ENCODE results near the gene ARHGAP40. TPM values are rescaled to one million over a fixed set of nuclear protein-coding genes. Genes with fewer than 3 reads are reported as not detected.
A peak's percentile ranks its signal among the peaks of the same experiment; 100 is the strongest.

ARHGAP40 gene
- total RNA-seq (2021; ENCODE audit: unreplicated experiment) = 0.18 TPM
- polyA plus RNA-seq (2012; ENCODE audit: insufficient read length) = not detected
- Bru-seq, nascent RNA = percentile 13 among the genes with signal in this experiment
- BruChase-seq, experiment 1, labeled RNA remaining after a 2-hour chase = percentile 11 among the genes with signal in this experiment
- percentile 10 among the genes with signal in this experiment for BruChase-seq, experiment 2, labeled RNA remaining after a 6-hour chase
- long read RNA-seq = 0 reads

- TF ChIP-seq POLR2AphosphoS5 (IDR thresholded peaks at IDR 0.05; ENCODE audit: low read depth, low read length) = no peak
- no peak for TF ChIP-seq REST (IDR thresholded peaks at IDR 0.05; ENCODE audit: insufficient read depth in 1 of 2, low read depth in 2 of 2, low read length in 1 of 2)
- peak; percentile 36 for TF ChIP-seq CTCF (IDR thresholded peaks at IDR 0.05)
- TF ChIP-seq SIN3A (IDR thresholded peaks at IDR 0.05; ENCODE audit: borderline replicate concordance, insufficient read depth, low read depth, low read length) = no peak
- TF ChIP-seq TCF7L2 (IDR thresholded peaks at IDR 0.05; ENCODE audit: low read depth, low read length) = no peak
- ChIA-PET CTCF (no interaction called here), POLR2A (no interaction called here)
- no peaks in the 10 kb centered on the region for H3K9me3 ChIP-seq (ENCODE audit: control insufficient read depth, insufficient read depth, low read depth, low read length)
- intact Hi-C loops (cut with micrococcal nuclease; ENCODE audit: unreplicated experiment) = no loop called here
- in situ Hi-C loops (cut with HindIII; ENCODE audit: low pct_unique_long_range_greater_than_20kb, low sequenced_read_pairs) = no loop called here
- no peak for DNase-seq (ENCODE audit: low read depth, low spot score)
- BruUV-seq (replicated peaks) = no TSS peak
- no peak within 1 kb of the TSS for H3K27ac ChIP-seq (ENCODE audit: low read length)
- ATAC-seq = peak; percentile 92
- peak within 1 kb of the TSS; percentile 16 to 23; a peak in 1 of 4 replicates for H3K4me3 ChIP-seq (ENCODE audit: low read depth in 2 of 2, low read length in 2 of 2)
- peaks cover 9% of the 10 kb centered on the region for H3K27me3 ChIP-seq (ENCODE audit: control insufficient read depth, insufficient read depth, low read length)
- H3K36me3 ChIP-seq (ENCODE audit: control insufficient read depth, insufficient read depth, low read length) = no peaks in the 10 kb centered on the region
- peaks cover 5% of the 10 kb centered on the region for H3K4me1 ChIP-seq (ENCODE audit: control insufficient read depth, insufficient read depth, low read length)
These were observed at the start of gene ARHGAP40 for GRCh38 chr20:38601216-38602184. Gene ARHGAP40, plus strand, starts transcription at chr20:38601809.

GRCh38 chr20:38554986-38555385 lies 46.6 kb upstream of the ARHGAP40 start:
- TF ChIP-seq REST (IDR thresholded peaks at IDR 0.05; ENCODE audit: insufficient read depth in 1 of 2, low read depth in 2 of 2, low read length in 1 of 2) = no peak
- TF ChIP-seq POLR2AphosphoS5 (IDR thresholded peaks at IDR 0.05; ENCODE audit: low read depth, low read length) = no peak
- no peak for TF ChIP-seq SIN3A (IDR thresholded peaks at IDR 0.05; ENCODE audit: borderline replicate concordance, insufficient read depth, low read depth, low read length)
- no peak for TF ChIP-seq CTCF (IDR thresholded peaks at IDR 0.05)
- TF ChIP-seq TCF7L2 (IDR thresholded peaks at IDR 0.05; ENCODE audit: low read depth, low read length) = no peak
- Histone ChIP-seq H3K27me3 (ENCODE audit: control insufficient read depth, insufficient read depth, low read length) (no peaks in the 10 kb centered on the region), H3K4me3 (ENCODE audit: low read depth in 2 of 2, low read length in 2 of 2) (no peak overlapping the region), H3K36me3 (ENCODE audit: control insufficient read depth, insufficient read depth, low read length) (peaks cover 23% of the 10 kb centered on the region), H3K4me1 (ENCODE audit: control insufficient read depth, insufficient read depth, low read length) (no peaks in the 10 kb centered on the region), H3K27ac (ENCODE audit: low read length) (no peak overlapping the region), H3K9me3 (ENCODE audit: control insufficient read depth, insufficient read depth, low read depth, low read length) (no peaks in the 10 kb centered on the region)
- ATAC-seq (no peak), DNase-seq (ENCODE audit: low read depth, low spot score) (no peak)
- in situ Hi-C loops (cut with HindIII; ENCODE audit: low pct_unique_long_range_greater_than_20kb, low sequenced_read_pairs) (no loop called here), intact Hi-C loops (cut with micrococcal nuclease; ENCODE audit: unreplicated experiment) (no loop called here)
- BruUV-seq (replicated peaks) = no TSS peak
- POLR2A ChIA-PET = no interaction called here
- CTCF ChIA-PET = no interaction called here
